Central memory CD4-positive, alpha-beta T cell (primary cell): ENCODE measurements around the gene MYD88.

Experiments
- DNase-seq: peaks from one replicate; pipeline ENCODE4 v3.0.0; 2022

The MYD88 gene

DNA sequence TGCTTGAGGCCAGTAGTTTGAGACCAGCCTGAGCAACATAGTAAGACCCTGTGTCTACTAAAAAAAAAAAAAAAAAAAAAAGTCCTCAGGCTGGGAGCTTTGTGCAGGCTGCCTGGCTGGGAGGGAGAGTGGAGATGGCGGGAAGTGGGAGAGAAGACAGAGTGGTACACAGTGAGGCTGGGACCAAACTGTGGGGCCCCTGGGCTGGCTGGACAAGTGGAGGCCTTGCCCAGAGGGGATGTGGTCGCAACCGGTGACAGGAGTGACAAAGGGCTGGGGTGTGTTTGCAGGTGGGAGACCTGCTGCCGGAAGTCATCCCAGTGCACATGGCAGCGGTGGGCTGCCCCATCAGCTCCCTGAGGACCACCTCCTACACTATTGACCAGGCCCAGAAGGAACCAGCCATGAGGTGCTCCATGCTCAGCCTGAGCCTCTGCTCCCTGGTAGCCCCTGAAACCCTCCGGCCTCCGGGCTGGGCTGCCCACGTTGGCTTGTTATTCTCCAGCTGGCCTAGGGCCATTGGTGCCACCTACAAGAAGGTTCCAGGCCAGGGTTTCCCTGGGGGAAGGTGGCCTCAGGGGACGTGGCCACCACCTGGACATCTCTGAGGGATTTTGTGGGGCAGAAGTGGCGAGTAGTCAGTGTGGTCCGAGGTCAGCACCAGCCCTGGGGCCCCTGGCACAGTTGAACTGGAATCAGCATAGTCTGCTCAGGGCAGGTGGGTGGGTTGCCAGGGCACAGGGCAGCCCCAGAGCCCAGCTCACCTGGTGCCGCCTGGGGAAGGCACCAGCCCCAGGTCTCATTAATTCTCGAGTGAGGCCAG lies 24.2 kb upstream of the MYD88 start:
- no peak for DNase-seq

- DNase-seq: no peak
Measured at GRCh38 chr3:38114875-38115644, 23.4 kb upstream of the MYD88 start.

- no peak for DNase-seq
Measured at GRCh38 chr3:38115645-38116427, 22.6 kb upstream of the MYD88 start.

DNA sequence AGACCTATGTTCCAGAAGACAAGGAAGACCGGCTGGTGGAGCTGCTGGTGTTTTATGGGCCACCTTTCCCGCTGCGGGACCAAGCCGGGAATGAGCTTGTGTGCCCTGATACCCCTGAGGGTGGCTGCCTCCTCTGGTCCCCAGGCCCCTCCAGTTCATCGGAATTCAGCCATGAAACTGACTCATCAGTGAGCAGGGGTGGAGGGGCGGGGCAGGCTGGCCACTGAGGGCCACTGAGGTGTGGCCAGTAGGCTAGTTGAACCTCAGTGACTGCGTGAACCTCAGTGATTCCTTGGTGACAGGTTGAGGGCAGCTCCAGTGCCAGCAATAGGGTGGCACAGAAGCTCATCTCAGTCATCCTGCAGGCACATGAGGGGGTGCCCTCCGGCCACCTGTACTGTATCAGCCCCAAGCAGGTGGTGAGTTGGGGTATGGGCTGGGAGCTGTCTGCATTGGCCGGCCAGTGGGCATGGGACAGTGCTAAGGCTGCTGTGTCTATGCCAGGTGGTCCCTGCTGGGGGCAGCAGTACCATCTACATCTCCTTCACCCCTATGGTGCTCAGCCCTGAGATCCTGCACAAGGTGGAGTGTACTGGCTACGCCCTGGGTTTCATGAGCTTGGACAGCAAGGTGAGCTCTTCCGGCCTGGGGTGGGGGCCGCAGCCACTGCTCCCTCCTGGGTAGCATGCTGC lies 21.8 kb upstream of the MYD88 start:
- DNase-seq: no peak

DNA sequence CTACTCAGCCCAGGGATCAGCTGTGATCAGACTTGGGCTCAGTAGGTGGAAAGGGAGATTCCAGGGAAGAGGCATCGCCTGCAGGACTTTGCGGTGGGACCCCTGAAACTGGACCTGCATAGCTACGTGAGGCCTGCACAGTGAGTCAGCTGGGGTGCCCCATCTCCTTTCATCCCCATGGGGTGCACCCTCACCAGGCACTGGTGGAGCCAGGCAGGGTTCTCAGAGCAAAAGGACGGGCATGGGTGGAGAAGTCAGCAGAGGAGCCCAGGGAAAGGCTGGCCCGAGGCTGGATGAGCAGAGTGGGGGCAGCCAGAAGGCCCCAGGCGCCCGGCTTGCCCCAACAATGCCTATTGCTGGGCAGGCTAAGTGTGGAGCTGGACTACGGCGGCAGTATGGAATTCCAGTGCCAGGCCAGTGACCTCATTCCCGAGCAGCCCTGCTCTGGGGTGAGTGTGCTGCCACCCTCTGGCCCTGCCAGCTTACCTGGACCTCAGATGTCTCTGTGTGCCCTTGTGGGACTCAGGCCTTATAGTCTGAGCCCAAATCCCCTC lies 21.2 kb upstream of the MYD88 start:
- no peak for DNase-seq

GRCh38 chr3:38117748-38118420 lies 20.6 kb upstream of the MYD88 start:
- peak; percentile 65 for DNase-seq

GRCh38 chr3:38118421-38119247 lies 19.8 kb upstream of the MYD88 start:
- no peak for DNase-seq

- no peak for DNase-seq
Measured at GRCh38 chr3:38119248-38119544, 19.3 kb upstream of the MYD88 start.

- DNase-seq: no peak
Measured at GRCh38 chr3:38119821-38120692, 18.4 kb upstream of the MYD88 start.

DNA sequence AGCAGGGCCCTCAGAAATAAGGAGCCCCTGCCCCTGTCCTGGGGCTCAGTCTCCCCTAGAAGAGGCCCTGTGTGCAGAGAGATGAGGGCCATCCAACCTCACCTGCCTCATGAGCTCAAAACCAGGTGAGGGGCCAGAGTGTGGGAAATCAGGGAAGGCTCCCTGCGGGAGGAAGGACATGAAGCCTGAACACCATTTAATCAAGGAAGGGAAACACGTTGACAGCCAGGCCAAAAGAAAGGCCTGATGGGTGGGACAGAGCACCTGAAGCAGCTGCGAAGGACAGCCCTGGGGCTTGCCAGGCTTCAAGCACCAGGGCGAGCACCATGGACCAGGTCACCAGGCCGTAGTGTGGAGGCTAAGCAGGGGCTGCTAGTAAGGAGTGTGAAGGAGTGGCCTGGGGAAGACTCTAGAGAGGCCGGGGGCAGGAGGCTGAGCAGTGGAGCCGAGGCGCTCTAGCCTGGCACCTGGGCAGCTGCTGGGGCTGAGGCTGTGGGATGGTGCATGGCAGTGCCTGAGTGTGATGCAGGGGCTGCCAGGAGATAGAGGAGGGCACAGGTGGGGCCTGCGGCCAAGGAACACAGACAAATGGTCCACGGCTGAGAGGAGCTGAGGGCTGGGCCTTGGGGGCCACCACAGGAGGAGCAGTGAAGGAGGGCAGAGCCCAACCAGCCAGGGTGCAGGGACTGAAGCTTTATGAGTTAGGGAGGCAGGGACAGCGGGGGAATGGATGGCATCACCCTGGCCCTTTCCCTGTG lies 17.6 kb upstream of the MYD88 start:
- no peak for DNase-seq

- DNase-seq: no peak
Measured at GRCh38 chr3:38121451-38121831, 17.0 kb upstream of the MYD88 start.

DNA sequence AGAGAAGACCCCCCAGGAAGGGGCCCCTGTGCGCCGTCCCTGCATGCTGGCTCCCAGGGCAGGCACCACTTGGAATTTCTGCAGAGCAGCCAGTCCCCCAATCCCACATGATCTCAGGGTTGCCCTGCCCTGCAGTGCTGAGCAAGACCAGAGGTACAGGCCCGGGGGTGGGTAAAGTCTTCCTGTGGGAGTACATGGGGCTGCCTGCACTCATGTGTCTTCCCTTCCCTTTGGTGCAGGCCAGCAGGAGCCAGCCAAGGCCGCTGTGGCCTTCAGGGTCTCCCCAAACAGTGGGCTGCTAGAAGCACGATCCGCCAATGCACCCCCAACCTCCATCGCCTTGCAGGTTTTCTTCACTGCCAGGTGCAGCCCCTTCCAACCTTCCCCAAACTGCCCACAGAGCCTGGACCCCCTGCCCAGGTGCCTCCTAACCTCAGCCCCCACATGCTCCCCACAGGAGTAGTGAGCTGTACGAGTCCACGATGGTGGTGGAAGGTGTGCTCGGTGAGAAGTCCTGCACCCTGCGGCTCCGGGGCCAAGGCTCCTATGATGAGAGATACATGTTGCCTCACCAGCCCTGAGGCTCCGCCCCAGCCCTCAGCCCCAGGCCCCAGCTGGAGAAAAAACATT lies 16.5 kb upstream of the MYD88 start:
- DNase-seq: no peak

DNA sequence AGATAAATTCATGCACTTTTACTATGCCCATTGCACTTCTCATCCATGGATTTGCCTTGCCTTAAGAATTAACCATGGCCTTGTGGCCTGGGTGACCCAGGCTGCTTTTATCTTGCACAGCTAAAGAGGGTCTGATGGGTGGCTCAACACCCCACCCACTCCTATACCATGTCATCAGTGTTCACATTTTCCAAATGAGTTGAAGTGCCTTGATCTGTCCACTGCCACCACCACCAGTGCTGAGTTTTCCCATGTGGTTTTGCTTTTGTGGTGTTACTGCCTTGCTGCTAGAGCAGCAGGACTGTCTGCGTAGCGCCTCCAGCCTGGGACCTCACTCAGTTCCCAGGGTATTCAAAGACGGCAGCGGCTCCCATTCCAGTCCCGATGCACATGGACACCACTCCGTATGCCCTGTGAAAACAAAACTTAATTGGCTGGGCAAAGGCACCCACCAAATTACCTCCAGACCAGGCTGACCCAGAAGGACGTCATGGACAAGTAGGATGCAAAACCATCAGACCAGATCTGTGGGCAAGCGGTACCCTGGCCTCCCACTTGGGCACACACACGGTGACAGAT lies 15.7 kb upstream of the MYD88 start:
- DNase-seq: no peak

- no peak for DNase-seq
Measured at GRCh38 chr3:38124324-38125122, 13.9 kb upstream of the MYD88 start.

DNA sequence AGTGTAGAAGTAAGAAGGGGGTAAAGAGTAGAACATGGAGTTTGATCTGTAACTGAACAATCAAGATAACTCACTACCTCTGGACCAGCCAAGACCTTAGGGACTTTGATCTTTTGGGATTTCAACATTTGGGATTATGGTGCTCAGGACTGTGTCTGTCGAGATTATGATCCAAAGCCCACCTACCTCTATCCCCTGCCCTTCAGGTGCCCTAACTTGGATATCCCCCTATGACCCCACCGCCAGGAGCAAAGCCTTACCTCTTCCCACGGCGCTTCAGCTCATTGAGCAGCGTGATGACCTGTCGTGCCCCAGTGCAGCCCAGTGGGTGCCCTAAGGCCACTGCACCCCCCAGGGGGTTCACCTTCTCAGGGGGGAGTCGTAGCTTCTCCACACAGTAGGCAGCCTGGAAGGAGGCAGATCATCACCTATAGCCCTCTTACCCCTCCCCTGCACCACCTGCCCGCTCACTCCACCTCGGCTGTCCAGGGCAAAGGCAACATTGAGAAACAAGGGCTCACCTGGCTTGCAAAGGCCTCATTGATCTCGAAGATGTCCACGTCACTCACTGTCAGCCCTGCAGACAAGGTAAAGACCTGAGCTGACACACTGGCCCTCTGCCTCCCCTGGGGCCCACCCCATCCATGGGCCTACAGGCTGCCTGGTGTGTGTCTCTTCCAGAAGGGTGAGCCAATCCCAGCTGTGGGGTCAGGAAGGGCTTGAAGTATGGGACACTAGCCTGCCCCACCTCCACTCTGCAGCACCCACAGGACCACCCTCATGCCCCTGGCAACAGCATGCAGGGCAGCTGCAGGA lies 12.9 kb upstream of the MYD88 start:
- no peak for DNase-seq

GRCh38 chr3:38126121-38126892 lies 12.2 kb upstream of the MYD88 start:
- DNase-seq: no peak
